MCF 10A (cell line): ENCODE data around the gene TTC33. TPM values are rescaled to one million over a fixed set of nuclear protein-coding genes. Genes with fewer than 3 reads are reported as not detected.
A peak's percentile ranks its signal among the peaks of the same experiment; 100 is the strongest.

ENCODE experiments used
- BruUV-seq: library from RNA; stranded (reverse); fragments of 400-500 nt; replicated peaks from 2 replicates; lab custom pipeline; 2021; lab: Mats Ljungman, UMichigan
- CTCF ChIA-PET: fragments of 300-600 bp; sonication (Branson Sonifier 250); formaldehyde crosslinking; extraction: SDS; loops from one replicate; lab custom pipeline; 2021; ENCODE audit warnings: antibody characterized with exemption, inconsistent platforms; lab: Yijun Ruan, JAX
- POLR2A ChIA-PET: fragments of 300-600, 350-650 bp; sonication (Branson Sonifier 250); formaldehyde crosslinking; extraction: SDS; loops from one replicate; lab custom pipeline; 2020; ENCODE audit warnings: antibody characterized with exemption, inconsistent platforms; lab: Yijun Ruan, JAX
- DNase-seq: peaks from one replicate; pipeline ENCODE4 v3.0.0-alpha.2; 2018; ENCODE audit not compliant: unreplicated experiment
- H3K27ac Mint-ChIP-seq: one replicate; pipeline ENCODE4 v1.8.0; 2022; ENCODE audit warnings: mild to moderate bottlenecking, low read depth, mixed read lengths; ENCODE audit not compliant: unreplicated experiment
- H3K27me3 Mint-ChIP-seq: one replicate; pipeline ENCODE4 v1.8.0; 2022; ENCODE audit warnings: mixed read lengths; ENCODE audit not compliant: insufficient read depth, unreplicated experiment
- H3K36me3 Mint-ChIP-seq: one replicate; pipeline ENCODE4 v1.8.0; 2022; ENCODE audit warnings: mild to moderate bottlenecking, moderate library complexity, mixed read lengths; ENCODE audit not compliant: insufficient read depth, unreplicated experiment
- H3K4me1 Mint-ChIP-seq: one replicate; pipeline ENCODE4 v1.8.0; 2022; ENCODE audit warnings: mixed read lengths; ENCODE audit not compliant: insufficient read depth, unreplicated experiment
- H3K4me3 Mint-ChIP-seq: one replicate; pipeline ENCODE4 v1.8.0; 2022; ENCODE audit warnings: mild to moderate bottlenecking, moderate library complexity, mixed read lengths; ENCODE audit not compliant: unreplicated experiment
- H3K9me3 Mint-ChIP-seq: one replicate; pipeline ENCODE4 v1.8.0; 2022; ENCODE audit warnings: mixed read lengths; ENCODE audit not compliant: unreplicated experiment
- CTCF ChIP-seq: fragments of 200-600 bp; IDR thresholded peaks from one replicate; pipeline ENCODE4 v1.8.0; 2022; ENCODE audit warnings: antibody characterized with exemption, mild to moderate bottlenecking; ENCODE audit not compliant: unreplicated experiment
- intact Hi-C: fragments of 100-400 bp; cut with micrococcal nuclease; formaldehyde crosslinking; loops from 2 replicates; pipeline ENCODE4 v1.14.1; 2022
- total RNA-seq: library from RNA; stranded (reverse); gene quantifications from 2 replicates; pipeline ENCODE4 v1.2.3, GENCODE V29; 2022

Gene TTC33
- total RNA-seq, 1 experiment from 2014 or later = 13.3 TPM

GRCh38 chr5:40720069-40720468 is 35.7 kb downstream of the TTC33 start:
- intact Hi-C loops = no loop called here
- Mint-ChIP-seq H3K27ac (no peak overlapping the region), H3K27me3 (no peaks in the 10 kb centered on the region), H3K36me3 (peaks cover 47% of the 10 kb centered on the region), H3K4me1 (no peaks in the 10 kb centered on the region), H3K4me3 (no peak overlapping the region), H3K9me3 (peaks cover 6% of the 10 kb centered on the region)
- POLR2A ChIA-PET = no interaction called here
- no peak for TF ChIP-seq CTCF
- BruUV-seq = no TSS peak
- DNase-seq = no peak
- CTCF ChIA-PET = interaction anchor here (0.6 to 2.4 kb wide), 4 partner anchors 15 to 1531 kb away, joined by 3 to 8 read pairs (median 5); no protein-coding TSS in a partner anchor

- no TSS peak for BruUV-seq
- DNase-seq = no peak
- H3K27me3 Mint-ChIP-seq = no peaks in the 10 kb centered on the region
- POLR2A ChIA-PET = no interaction called here
- no peak overlapping the region for H3K27ac Mint-ChIP-seq
- no peak overlapping the region for H3K4me3 Mint-ChIP-seq
- CTCF ChIA-PET = interaction anchor here (0.7 to 1.7 kb wide), 2 partner anchors 166 to 1138 kb away, joined by 4 read pairs; no protein-coding TSS in a partner anchor
- H3K4me1 Mint-ChIP-seq = no peaks in the 10 kb centered on the region
- peaks cover 32% of the 10 kb centered on the region for H3K36me3 Mint-ChIP-seq
- H3K9me3 Mint-ChIP-seq = peaks cover 6% of the 10 kb centered on the region
- TF ChIP-seq CTCF = no peak
- intact Hi-C loops = no loop called here
These were observed 38.5 kb downstream of the TTC33 start for GRCh38 chr5:40717281-40717680.

GRCh38 chr5:40716590-40716989 is 39.2 kb downstream of the TTC33 start:
- BruUV-seq = no TSS peak
- peaks cover 6% of the 10 kb centered on the region for H3K9me3 Mint-ChIP-seq
- peaks cover 31% of the 10 kb centered on the region for H3K36me3 Mint-ChIP-seq
- no peak overlapping the region for H3K4me3 Mint-ChIP-seq
- H3K27me3 Mint-ChIP-seq = no peaks in the 10 kb centered on the region
- H3K4me1 Mint-ChIP-seq = no peaks in the 10 kb centered on the region
- CTCF ChIA-PET = interaction anchor here (0.6 to 1.7 kb wide), 4 partner anchors 8 to 1164 kb away, joined by 3 to 4 read pairs (median 4); no protein-coding TSS in a partner anchor
- POLR2A ChIA-PET = no interaction called here
- intact Hi-C loops = no loop called here
- no peak overlapping the region for H3K27ac Mint-ChIP-seq
- no peak for DNase-seq
- TF ChIP-seq CTCF = no peak

DNA sequence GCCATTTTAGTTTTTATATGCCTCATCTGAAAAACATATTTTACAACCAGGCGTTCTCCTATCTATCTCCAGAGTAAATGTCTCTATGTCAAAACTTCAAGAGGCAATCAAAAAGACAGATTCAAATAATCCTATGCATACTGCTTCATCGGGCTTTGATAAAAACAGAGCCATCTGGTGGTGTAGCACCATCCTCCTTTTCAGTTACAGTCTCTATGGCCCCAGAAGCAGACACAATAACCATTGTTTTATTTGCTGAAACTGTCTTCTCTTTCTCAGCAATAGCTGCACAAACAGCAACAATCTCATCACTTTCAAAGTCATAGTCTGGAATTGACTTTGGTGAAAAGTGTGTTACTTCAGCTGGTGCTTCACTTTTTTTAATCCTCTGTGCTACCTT is 39.8 kb downstream of the TTC33 start:
- no peak overlapping the region for H3K27ac Mint-ChIP-seq
- peaks cover 6% of the 10 kb centered on the region for H3K9me3 Mint-ChIP-seq
- POLR2A ChIA-PET = interaction anchor here (1.3 kb wide), 1 partner anchor 7 kb away, joined by 3 read pairs; no protein-coding TSS in a partner anchor
- DNase-seq = peak; percentile 11
- no peaks in the 10 kb centered on the region for H3K27me3 Mint-ChIP-seq
- CTCF ChIA-PET = interaction anchor here (0.6 to 1.7 kb wide), 2 partner anchors 1136 to 1165 kb away, joined by 3 to 4 read pairs; no protein-coding TSS in a partner anchor
- intact Hi-C loops = no loop called here
- H3K36me3 Mint-ChIP-seq = peaks cover 27% of the 10 kb centered on the region
- TSS peak; percentile 40 for BruUV-seq
- H3K4me1 Mint-ChIP-seq = no peaks in the 10 kb centered on the region
- no peak for TF ChIP-seq CTCF
- no peak overlapping the region for H3K4me3 Mint-ChIP-seq
